ENCODE results near the gene KICS2. TPM values are rescaled to one million over a fixed set of nuclear protein-coding genes. Genes with fewer than 3 reads are reported as not detected.
"Not testable (repeated sequence)": the region's sequence is repeated elsewhere in the genome, so short reads cannot be mapped to it uniquely, and the experiment has no call there.

The KICS2 gene
- total and polyA plus RNA-seq, 4 donors: 2.0 to 6.2 (median 3.9) TPM

DNA sequence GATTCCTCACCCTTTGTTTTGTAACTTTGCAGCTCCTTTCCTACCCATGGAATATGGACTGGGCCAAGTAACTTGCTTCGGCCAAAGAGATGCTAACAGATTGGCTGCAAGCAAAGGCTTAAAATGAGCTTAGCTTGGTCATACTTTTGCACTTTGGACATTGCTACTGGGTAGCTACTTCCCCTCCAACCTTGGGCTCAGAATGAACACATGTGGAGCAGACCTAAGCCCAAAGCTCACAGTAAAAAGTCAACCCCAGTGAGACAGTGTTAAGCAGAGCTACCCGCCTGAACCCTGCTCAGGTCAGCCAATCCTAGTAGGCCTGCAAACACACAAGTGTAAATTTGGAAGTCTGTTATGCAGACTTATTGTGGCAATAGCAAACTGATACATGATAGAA is 14.6 kb downstream of the KICS2 start:
- Histone ChIP-seq H3K4me1 (ENCODE audit: control insufficient read depth in 1 of 2, insufficient read depth in 2 of 2, low read length in 2 of 2) (no peaks in the 10 kb centered on the region), H3K9me3 (ENCODE audit: control insufficient read depth, low read length) (no peaks in the 10 kb centered on the region), H3K27ac (ENCODE audit: low read depth in 1 of 2, low read length in 2 of 2) (no peak overlapping the region), H3K36me3 (ENCODE audit: control insufficient read depth in 1 of 2, insufficient read depth in 2 of 2, low read length in 1 of 2) (no peaks in the 10 kb centered on the region), H3K27me3 (ENCODE audit: control insufficient read depth in 1 of 2, insufficient read depth in 2 of 2, low read length in 1 of 2) (no peaks in the 10 kb centered on the region), H3K4me3 (ENCODE audit: low read length in 2 of 2) (no peak overlapping the region)
- DNase-seq: no peak
- WGBS, 2 donors: 91 to 95% methylated on average over 2 of the region's 2 CpGs
- ATAC-seq (ENCODE audit: low FRiP score): no peak
- intact Hi-C loops (cut with DNase I): no loop called here

DNA sequence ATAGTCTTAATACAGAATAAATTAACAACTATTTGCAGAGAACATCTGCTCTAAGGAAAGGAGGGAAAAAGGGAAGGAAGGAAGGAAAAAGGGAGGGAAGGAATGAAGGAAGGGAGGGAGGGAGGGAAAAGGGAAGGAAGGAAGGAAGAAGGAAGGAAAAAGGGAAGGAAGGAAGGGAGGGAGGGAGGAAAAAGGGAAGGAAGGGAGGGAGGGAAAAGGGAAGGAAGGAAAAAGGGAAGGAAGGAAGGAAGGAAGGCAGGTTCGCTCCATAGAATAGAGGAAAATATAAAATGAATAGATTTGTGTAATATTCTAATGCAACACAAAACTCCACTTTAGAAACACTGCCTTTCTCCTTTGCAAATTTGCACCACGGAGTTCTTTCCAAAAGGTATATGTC is 16.6 kb downstream of the KICS2 start:
- intact Hi-C loops (cut with DNase I): no loop called here
- no peaks in the 10 kb centered on the region for H3K9me3 ChIP-seq (ENCODE audit: control insufficient read depth, low read length)
- no peaks in the 10 kb centered on the region for H3K4me1 ChIP-seq (ENCODE audit: control insufficient read depth in 1 of 2, insufficient read depth in 2 of 2, low read length in 2 of 2)
- WGBS, 2 donors: 96 to 97% methylated on average over 2 of the region's 2 CpGs
- ATAC-seq (ENCODE audit: low FRiP score): no peak
- no peak overlapping the region for H3K4me3 ChIP-seq (ENCODE audit: low read length in 2 of 2)
- H3K36me3 ChIP-seq (ENCODE audit: control insufficient read depth in 1 of 2, insufficient read depth in 2 of 2, low read length in 1 of 2): no peaks in the 10 kb centered on the region
- DNase-seq: no peak
- no peak overlapping the region for H3K27ac ChIP-seq (ENCODE audit: low read depth in 1 of 2, low read length in 2 of 2)
- no peaks in the 10 kb centered on the region for H3K27me3 ChIP-seq (ENCODE audit: control insufficient read depth in 1 of 2, insufficient read depth in 2 of 2, low read length in 1 of 2)

DNA sequence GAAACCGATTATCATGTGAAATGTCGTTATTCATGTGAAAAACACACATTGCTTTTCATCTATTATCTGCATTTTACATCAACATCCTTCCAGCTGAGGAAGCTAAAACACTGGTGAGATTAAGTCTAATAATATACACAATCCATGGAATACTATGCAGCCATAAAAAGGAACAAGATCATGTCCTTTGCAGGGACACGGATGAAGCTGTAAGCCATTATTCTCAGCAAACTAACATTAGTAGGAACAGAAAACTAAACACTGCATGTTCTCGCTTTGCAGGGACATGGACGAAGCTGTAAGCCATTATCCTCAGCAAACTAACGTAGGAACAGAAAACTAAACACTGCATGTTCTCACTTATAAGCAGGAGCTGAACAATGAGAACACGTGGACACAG is 18.3 kb downstream of the KICS2 start:
- intact Hi-C loops (cut with DNase I): no loop called here
- no peaks in the 10 kb centered on the region for H3K4me1 ChIP-seq (ENCODE audit: control insufficient read depth in 1 of 2, insufficient read depth in 2 of 2, low read length in 2 of 2)
- no peak for DNase-seq
- H3K27me3 ChIP-seq (ENCODE audit: control insufficient read depth in 1 of 2, insufficient read depth in 2 of 2, low read length in 1 of 2): no peaks in the 10 kb centered on the region
- H3K4me3 ChIP-seq (ENCODE audit: low read length in 2 of 2): no peak overlapping the region
- WGBS, 2 donors: 57 to 69% methylated on average over 7 of the region's 7 CpGs
- no peaks in the 10 kb centered on the region for H3K9me3 ChIP-seq (ENCODE audit: control insufficient read depth, low read length)
- no peak for ATAC-seq (ENCODE audit: low FRiP score)
- no peak overlapping the region for H3K27ac ChIP-seq (ENCODE audit: low read depth in 1 of 2, low read length in 2 of 2)
- no peaks in the 10 kb centered on the region for H3K36me3 ChIP-seq (ENCODE audit: control insufficient read depth in 1 of 2, insufficient read depth in 2 of 2, low read length in 1 of 2)

GRCh38 chr12:64203036-64203435 is 19.1 kb downstream of the KICS2 start:
- Histone ChIP-seq H3K9me3 (ENCODE audit: control insufficient read depth, low read length) (no peaks in the 10 kb centered on the region), H3K27me3 (ENCODE audit: control insufficient read depth in 1 of 2, insufficient read depth in 2 of 2, low read length in 1 of 2) (no peaks in the 10 kb centered on the region), H3K27ac (ENCODE audit: low read depth in 1 of 2, low read length in 2 of 2) (no peak overlapping the region), H3K4me3 (ENCODE audit: low read length in 2 of 2) (no peak overlapping the region), H3K4me1 (ENCODE audit: control insufficient read depth in 1 of 2, insufficient read depth in 2 of 2, low read length in 2 of 2) (no peaks in the 10 kb centered on the region), H3K36me3 (ENCODE audit: control insufficient read depth in 1 of 2, insufficient read depth in 2 of 2, low read length in 1 of 2) (no peaks in the 10 kb centered on the region)
- intact Hi-C loops (cut with DNase I): no loop called here
- WGBS, 2 donors: 93% methylated on average over 5 of the region's 5 CpGs
- no peak for DNase-seq
- ATAC-seq (ENCODE audit: low FRiP score): no peak

DNA sequence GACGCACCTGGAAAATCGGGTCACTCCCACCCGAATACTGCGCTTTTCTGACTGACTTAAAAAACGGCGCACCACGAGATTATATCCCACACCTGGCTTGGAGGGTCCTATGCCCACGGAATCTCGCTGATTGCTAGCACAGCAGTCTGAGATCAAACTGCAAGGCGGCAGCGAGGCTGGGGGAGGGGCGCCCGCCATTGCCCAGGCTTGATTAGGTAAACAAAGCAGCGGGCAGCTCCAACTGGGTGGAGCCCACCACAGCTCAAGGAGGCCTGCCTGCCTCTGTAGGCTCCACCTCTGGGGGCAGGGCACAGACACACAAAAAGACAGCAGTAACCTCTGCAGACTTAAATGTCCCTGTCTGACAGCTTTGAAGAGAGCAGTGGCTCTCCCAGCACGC is 26.3 kb downstream of the KICS2 start:
- H3K4me1 ChIP-seq (ENCODE audit: control insufficient read depth in 1 of 2, insufficient read depth in 2 of 2, low read length in 2 of 2); H3K36me3 ChIP-seq (ENCODE audit: control insufficient read depth in 1 of 2, insufficient read depth in 2 of 2, low read length in 1 of 2); ATAC-seq (ENCODE audit: low FRiP score); H3K9me3 ChIP-seq (ENCODE audit: control insufficient read depth, low read length); H3K27me3 ChIP-seq (ENCODE audit: control insufficient read depth in 1 of 2, insufficient read depth in 2 of 2, low read length in 1 of 2); intact Hi-C loops (cut with DNase I); DNase-seq; H3K27ac ChIP-seq (ENCODE audit: low read depth in 1 of 2, low read length in 2 of 2); H3K4me3 ChIP-seq (ENCODE audit: low read length in 2 of 2): not testable (repeated sequence)
- WGBS, 2 donors: 53 to 76% methylated on average over 5 to 13 of the region's 15 CpGs

- WGBS, 2 donors: 40 to 58% methylated on average over 7 of the region's 7 CpGs
- Histone ChIP-seq H3K27me3 (ENCODE audit: control insufficient read depth in 1 of 2, insufficient read depth in 2 of 2, low read length in 1 of 2) (no peaks in the 10 kb centered on the region), H3K4me1 (ENCODE audit: control insufficient read depth in 1 of 2, insufficient read depth in 2 of 2, low read length in 2 of 2) (no peaks in the 10 kb centered on the region), H3K36me3 (ENCODE audit: control insufficient read depth in 1 of 2, insufficient read depth in 2 of 2, low read length in 1 of 2) (no peaks in the 10 kb centered on the region), H3K9me3 (ENCODE audit: control insufficient read depth, low read length) (no peaks in the 10 kb centered on the region), H3K4me3 (ENCODE audit: low read length in 2 of 2) (no peak overlapping the region), H3K27ac (ENCODE audit: low read depth in 1 of 2, low read length in 2 of 2) (no peak overlapping the region)
- ATAC-seq (ENCODE audit: low FRiP score) (no peak), DNase-seq (no peak)
- intact Hi-C loops (cut with DNase I): no loop called here
Measured at GRCh38 chr12:64194333-64195149, 27.6 kb downstream of the KICS2 start.

DNA sequence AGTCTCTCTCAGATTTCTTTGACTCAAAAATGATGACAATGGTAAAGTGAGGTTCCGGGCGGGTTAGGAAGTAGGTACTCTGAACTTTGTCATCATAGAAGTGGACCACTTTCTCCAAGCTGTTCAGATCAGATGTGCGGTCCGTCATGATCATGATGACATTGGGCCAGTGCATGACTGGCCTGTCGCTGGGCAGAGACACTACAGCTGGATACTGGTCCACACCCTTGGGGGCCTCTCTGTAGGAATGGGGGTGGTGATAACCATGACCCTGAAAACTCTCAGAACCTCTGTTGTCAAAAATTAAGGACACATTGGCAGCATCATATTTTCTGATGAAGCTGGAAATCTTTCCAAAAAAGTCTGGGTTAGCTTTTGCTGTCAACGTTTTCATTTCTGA is 28.2 kb downstream of the KICS2 start:
- Histone ChIP-seq H3K27me3 (ENCODE audit: control insufficient read depth in 1 of 2, insufficient read depth in 2 of 2, low read length in 1 of 2) (no peaks in the 10 kb centered on the region), H3K4me3 (ENCODE audit: low read length in 2 of 2) (no peak overlapping the region), H3K9me3 (ENCODE audit: control insufficient read depth, low read length) (no peaks in the 10 kb centered on the region), H3K4me1 (ENCODE audit: control insufficient read depth in 1 of 2, insufficient read depth in 2 of 2, low read length in 2 of 2) (no peaks in the 10 kb centered on the region), H3K27ac (ENCODE audit: low read depth in 1 of 2, low read length in 2 of 2) (no peak overlapping the region), H3K36me3 (ENCODE audit: control insufficient read depth in 1 of 2, insufficient read depth in 2 of 2, low read length in 1 of 2) (no peaks in the 10 kb centered on the region)
- intact Hi-C loops (cut with DNase I): no loop called here
- 83 to 86% methylated on average over 6 of the region's 6 CpGs for WGBS, 2 donors
- no peak for ATAC-seq (ENCODE audit: low FRiP score)
- DNase-seq: no peak

DNA sequence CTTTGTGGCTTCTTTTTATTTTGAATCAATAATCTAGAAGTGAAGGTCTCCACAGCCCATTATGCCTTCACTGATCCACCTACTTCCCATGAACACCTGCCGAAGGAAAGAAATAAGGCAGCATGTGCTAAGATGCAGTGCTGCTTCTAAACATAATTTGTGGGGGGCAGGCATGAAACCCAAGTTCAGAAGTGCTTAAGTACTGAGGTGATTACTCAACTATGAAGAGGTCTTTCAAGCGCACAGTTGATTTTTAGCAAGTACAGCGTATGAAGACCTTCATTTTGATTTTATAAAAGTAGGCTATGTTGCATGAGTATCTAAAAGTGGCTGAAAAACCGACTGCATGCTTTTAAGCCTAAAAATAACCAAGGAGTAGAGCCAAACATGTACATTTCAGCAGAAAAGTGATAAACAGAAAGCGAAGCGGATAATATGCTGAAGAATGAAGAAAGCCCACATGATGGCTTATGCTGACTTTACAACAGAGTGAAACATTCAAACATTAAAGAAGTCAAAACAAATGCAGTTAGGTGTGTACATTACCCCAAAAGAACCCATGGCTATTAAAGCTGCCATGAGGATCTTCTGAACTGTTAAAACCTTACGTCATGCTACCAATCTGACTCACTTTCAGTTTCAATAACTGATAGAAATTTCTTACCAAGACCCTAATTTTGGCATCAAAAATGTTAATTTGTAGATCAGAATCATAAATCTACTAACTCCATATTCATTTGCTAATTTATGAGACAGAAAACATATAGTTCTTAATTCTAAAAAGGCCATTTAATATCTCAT is 29.3 kb downstream of the KICS2 start:
- H3K4me1 ChIP-seq (ENCODE audit: control insufficient read depth in 1 of 2, insufficient read depth in 2 of 2, low read length in 2 of 2): no peaks in the 10 kb centered on the region
- no peaks in the 10 kb centered on the region for H3K9me3 ChIP-seq (ENCODE audit: control insufficient read depth, low read length)
- intact Hi-C loops (cut with DNase I): no loop called here
- 74% methylated on average over 7 of the region's 7 CpGs for WGBS, 2 donors
- H3K27me3 ChIP-seq (ENCODE audit: control insufficient read depth in 1 of 2, insufficient read depth in 2 of 2, low read length in 1 of 2): no peaks in the 10 kb centered on the region
- no peak for DNase-seq
- ATAC-seq (ENCODE audit: low FRiP score): no peak
- no peak overlapping the region for H3K4me3 ChIP-seq (ENCODE audit: low read length in 2 of 2)
- no peaks in the 10 kb centered on the region for H3K36me3 ChIP-seq (ENCODE audit: control insufficient read depth in 1 of 2, insufficient read depth in 2 of 2, low read length in 1 of 2)
- H3K27ac ChIP-seq (ENCODE audit: low read depth in 1 of 2, low read length in 2 of 2): no peak overlapping the region

- ATAC-seq (ENCODE audit: low FRiP score) (no peak), DNase-seq (no peak)
- H3K27me3 ChIP-seq (ENCODE audit: control insufficient read depth in 1 of 2, insufficient read depth in 2 of 2, low read length in 1 of 2): no peaks in the 10 kb centered on the region
- no peak overlapping the region for H3K27ac ChIP-seq (ENCODE audit: low read depth in 1 of 2, low read length in 2 of 2)
- H3K4me3 ChIP-seq (ENCODE audit: low read length in 2 of 2): no peak overlapping the region
- intact Hi-C loops (cut with DNase I): no loop called here
- no peaks in the 10 kb centered on the region for H3K9me3 ChIP-seq (ENCODE audit: control insufficient read depth, low read length)
- H3K36me3 ChIP-seq (ENCODE audit: control insufficient read depth in 1 of 2, insufficient read depth in 2 of 2, low read length in 1 of 2): no peaks in the 10 kb centered on the region
- H3K4me1 ChIP-seq (ENCODE audit: control insufficient read depth in 1 of 2, insufficient read depth in 2 of 2, low read length in 2 of 2): no peaks in the 10 kb centered on the region
Measured at GRCh38 chr12:64190140-64190539, 32.0 kb downstream of the KICS2 start.

Measured in aorta (tissue), 5 donors.